Measurements from ENCODE around the gene LIMK2.

LIMK2 gene

GRCh38 chr22:31275576-31275975 is 63.5 kb downstream of the LIMK2 start:
- DNase-seq = no peak

GRCh38 chr22:31276426-31277167 is 64.5 kb downstream of the LIMK2 start:
- DNase-seq = no peak

- no peak for DNase-seq
Observed at GRCh38 chr22:31277741-31278140, 65.6 kb downstream of the LIMK2 start.

GRCh38 chr22:31278151-31278621 is 66.1 kb downstream of the LIMK2 start:
- DNase-seq = no peak

GRCh38 chr22:31278626-31279326 is 66.7 kb downstream of the LIMK2 start:
- DNase-seq = no peak

- no peak for DNase-seq
Observed at GRCh38 chr22:31279327-31279669, 67.2 kb downstream of the LIMK2 start.

- DNase-seq = no peak
Observed at GRCh38 chr22:31279821-31280505, 67.9 kb downstream of the LIMK2 start.

- DNase-seq = no peak
Observed at GRCh38 chr22:31281733-31282132, 69.6 kb downstream of the LIMK2 start.

- no peak for DNase-seq
Observed at GRCh38 chr22:31282748-31283468, 70.8 kb downstream of the LIMK2 start.

GRCh38 chr22:31284281-31285155 is 72.4 kb downstream of the LIMK2 start:
- DNase-seq = no peak

GRCh38 chr22:31286360-31287255 is 74.5 kb downstream of the LIMK2 start:
- no peak for DNase-seq

GRCh38 chr22:31287818-31288495 is 75.9 kb downstream of the LIMK2 start:
- DNase-seq = no peak

- no peak for DNase-seq
Observed at GRCh38 chr22:31288496-31289240, 76.6 kb downstream of the LIMK2 start.

- no peak for DNase-seq
Observed at GRCh38 chr22:31289344-31289743, 77.2 kb downstream of the LIMK2 start.

GRCh38 chr22:31290494-31291471 is 78.7 kb downstream of the LIMK2 start:
- DNase-seq = peak; percentile 62

GRCh38 chr22:31291481-31292235 is 79.6 kb downstream of the LIMK2 start:
- DNase-seq = no peak

- DNase-seq = no peak
Observed at GRCh38 chr22:31292236-31292989, 80.3 kb downstream of the LIMK2 start, which contains the start of gene PIK3IP1. Gene PIK3IP1 (minus strand): TSS chr22:31292488. CDS start chr22:31292344, 144 bp downstream.

All from cortex of kidney (tissue), 1 donor.